Astrocyte of the cerebellum (primary cell): Measurements from ENCODE around the gene CPT1C.

Experiments
- DNase-seq: peaks from one replicate; pipeline ENCODE4 v3.0.0-alpha.2; 2011; ENCODE audit warnings: low read depth
- H3K4me3 ChIP-seq: 2 replicates; pipeline ENCODE4 v1.5.1; 2011; ENCODE audit warnings: mild to moderate bottlenecking, low read depth, low read length, moderate library complexity
- in situ Hi-C: cut with HindIII; loops from 2 replicates; pipeline ENCODE4 v1.10.0; 2017; ENCODE audit warnings: low sequenced_read_pairs
- TF ChIP-seq, protein P1 (sequence below): IDR thresholded peaks from 2 replicates; pipeline ENCODE4 v1.5.1; 2012; ENCODE audit warnings: low read length, low read depth, moderate library complexity, mild to moderate bottlenecking; ENCODE audit errors: missing control alignments

Gene CPT1C

GRCh38 chr19:49738268-49738667, 47.4 kb downstream of the CPT1C start:
- H3K4me3 ChIP-seq, result no peak overlapping the region
- TF ChIP-seq, protein P1, sequence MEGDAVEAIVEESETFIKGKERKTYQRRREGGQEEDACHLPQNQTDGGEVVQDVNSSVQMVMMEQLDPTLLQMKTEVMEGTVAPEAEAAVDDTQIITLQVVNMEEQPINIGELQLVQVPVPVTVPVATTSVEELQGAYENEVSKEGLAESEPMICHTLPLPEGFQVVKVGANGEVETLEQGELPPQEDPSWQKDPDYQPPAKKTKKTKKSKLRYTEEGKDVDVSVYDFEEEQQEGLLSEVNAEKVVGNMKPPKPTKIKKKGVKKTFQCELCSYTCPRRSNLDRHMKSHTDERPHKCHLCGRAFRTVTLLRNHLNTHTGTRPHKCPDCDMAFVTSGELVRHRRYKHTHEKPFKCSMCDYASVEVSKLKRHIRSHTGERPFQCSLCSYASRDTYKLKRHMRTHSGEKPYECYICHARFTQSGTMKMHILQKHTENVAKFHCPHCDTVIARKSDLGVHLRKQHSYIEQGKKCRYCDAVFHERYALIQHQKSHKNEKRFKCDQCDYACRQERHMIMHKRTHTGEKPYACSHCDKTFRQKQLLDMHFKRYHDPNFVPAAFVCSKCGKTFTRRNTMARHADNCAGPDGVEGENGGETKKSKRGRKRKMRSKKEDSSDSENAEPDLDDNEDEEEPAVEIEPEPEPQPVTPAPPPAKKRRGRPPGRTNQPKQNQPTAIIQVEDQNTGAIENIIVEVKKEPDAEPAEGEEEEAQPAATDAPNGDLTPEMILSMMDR, result no peak
- DNase-seq, result no peak
- in situ Hi-C loops, result no loop called here

DNA sequence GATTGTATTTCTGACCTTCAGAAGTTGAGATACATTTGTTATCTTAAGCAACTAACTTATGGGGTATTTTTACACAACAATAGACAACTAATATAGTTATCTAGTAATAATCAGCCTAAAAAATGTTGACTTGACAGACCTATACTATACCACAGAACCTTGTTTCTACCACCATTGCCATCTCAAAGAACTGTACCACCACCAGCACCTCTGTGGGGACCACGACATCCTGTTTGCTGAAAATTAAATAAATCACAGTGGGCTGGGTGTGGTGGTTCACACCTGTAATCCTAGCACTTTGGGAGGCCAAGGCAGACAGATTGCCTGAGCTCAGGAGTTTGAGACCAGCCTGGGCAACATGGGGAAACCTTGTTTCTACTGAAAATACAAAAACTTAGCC, 48.2 kb downstream of the CPT1C start:
- no peak overlapping the region for H3K4me3 ChIP-seq
- TF ChIP-seq, protein P1, result no peak
- DNase-seq, result no peak
- in situ Hi-C loops, result no loop called here

DNA sequence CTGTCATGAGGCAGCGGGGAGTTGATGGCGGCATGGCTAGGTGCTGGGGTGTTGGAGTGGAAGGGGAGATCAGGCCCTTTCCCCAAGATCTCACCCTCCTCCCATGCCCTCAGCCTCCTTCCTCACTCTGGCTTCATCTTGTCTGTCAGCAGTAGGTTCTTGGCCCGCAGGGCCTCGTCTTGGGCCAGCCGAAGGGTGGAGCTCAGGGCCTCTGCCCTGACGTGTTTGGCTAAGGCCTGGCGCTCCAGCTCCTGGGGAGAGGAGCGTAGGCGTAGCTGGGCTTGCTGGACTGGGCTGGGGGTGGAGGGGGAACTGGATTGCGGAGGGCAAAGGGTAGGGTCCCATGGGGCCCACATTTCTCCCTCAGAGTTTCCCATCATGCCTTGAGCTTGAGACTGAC, 49.0 kb downstream of the CPT1C start:
- in situ Hi-C loops, result no loop called here
- TF ChIP-seq, protein P1, result no peak
- no peak for DNase-seq
- no peak overlapping the region for H3K4me3 ChIP-seq

DNA sequence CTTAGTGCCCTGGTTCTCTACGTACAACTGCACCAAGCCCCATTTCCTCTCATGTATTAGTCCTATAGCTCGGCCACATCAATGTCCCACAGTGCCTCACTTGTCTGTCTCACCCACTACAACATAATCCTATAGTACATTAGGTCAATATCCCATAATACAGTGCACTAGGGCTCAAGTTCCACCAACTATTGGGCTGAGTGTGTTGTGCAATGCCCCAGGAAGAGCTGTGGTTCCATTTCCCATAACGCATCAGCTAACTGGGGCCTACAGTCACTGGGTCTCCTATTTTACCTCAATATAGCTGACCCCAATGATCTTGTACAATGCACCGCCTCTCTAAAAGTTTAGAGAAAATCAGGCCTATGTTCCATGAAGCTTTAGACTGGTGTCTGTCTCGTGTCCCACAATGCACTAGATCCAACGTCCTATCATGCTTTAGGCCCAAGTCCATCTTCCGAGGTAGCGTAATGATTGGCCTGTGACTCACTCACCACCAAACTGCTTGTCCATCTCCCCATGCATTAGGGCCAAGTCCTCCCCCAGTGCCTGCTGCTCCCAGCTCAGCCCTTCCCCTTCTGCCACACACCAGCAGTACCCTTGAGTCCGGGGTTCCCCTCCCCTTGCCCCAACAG, 50.4 kb downstream of the CPT1C start:
- DNase-seq, result no peak
- TF ChIP-seq, protein P1, result no peak
- in situ Hi-C loops, result no loop called here
- H3K4me3 ChIP-seq, result no peak overlapping the region

DNA sequence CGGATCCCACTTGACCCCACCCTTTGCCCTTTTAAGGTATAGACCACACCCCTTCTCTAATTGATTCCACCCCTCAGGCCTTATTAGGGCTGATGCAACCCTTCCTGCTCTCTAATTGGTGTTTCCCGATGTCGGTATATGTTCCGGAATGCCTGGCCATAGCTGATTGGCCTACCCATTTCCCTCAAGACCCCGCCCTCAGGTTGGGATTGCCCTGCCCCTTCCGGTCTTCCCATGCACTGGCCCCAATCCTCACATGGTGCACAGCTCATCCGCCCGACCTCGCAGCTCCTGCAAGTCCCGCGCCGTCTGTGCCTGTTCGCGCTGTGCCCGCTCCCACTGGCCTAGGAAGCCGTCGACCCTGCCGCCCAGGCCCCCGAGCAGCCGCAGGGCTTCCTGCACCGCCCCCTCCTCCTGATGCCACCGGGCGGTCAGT, 54.0 kb downstream of the CPT1C start:
- DNase-seq, result no peak
- TF ChIP-seq, protein P1, result no peak
- H3K4me3 ChIP-seq, result no peak overlapping the region
- in situ Hi-C loops, result no loop called here

GRCh38 chr19:49746206-49746958, 55.5 kb downstream of the CPT1C start:
- TF ChIP-seq, protein P1, result no peak
- in situ Hi-C loops, result no loop called here
- H3K4me3 ChIP-seq, result no peak overlapping the region

More at GRCh38 chr19:49746206-49746958, 55.5 kb downstream of the CPT1C start:
- DNase-seq, result no peak
